NCI-H226 (cell line): ENCODE data around the gene RNF13.
"Not testable (repeated sequence)": the region's sequence is repeated elsewhere in the genome, so short reads cannot be mapped to it uniquely, and the experiment has no call there.

Source experiments
- DNase-seq: peaks from one replicate; pipeline ENCODE4 v3.0.0-alpha.2; 2015

RNF13 gene

GRCh38 chr3:149801639-149802038, 11.4 kb upstream of the RNF13 start:
- no peak for DNase-seq

GRCh38 chr3:149806171-149806778, 6.7 kb upstream of the RNF13 start:
- no peak for DNase-seq

- DNase-seq = peak; percentile 77
These were observed 4.7 kb upstream of the RNF13 start for GRCh38 chr3:149808209-149808829.

GRCh38 chr3:149809699-149810098, 3.3 kb upstream of the RNF13 start:
- no peak for DNase-seq

- DNase-seq = no peak
These were observed 2.2 kb upstream of the RNF13 start for GRCh38 chr3:149810846-149811245.

GRCh38 chr3:149812165-149812605, 830 bp upstream of the RNF13 start:
- DNase-seq = no peak

- no peak for DNase-seq
These were observed 609 bp downstream of the RNF13 start for GRCh38 chr3:149813367-149814281.

- DNase-seq = no peak
These were observed 2.3 kb downstream of the RNF13 start for GRCh38 chr3:149815321-149815720.

GRCh38 chr3:149815728-149816127, 2.7 kb downstream of the RNF13 start:
- DNase-seq = no peak

GRCh38 chr3:149816311-149816710, 3.3 kb downstream of the RNF13 start:
- DNase-seq = no peak

GRCh38 chr3:149816986-149817385, 4.0 kb downstream of the RNF13 start:
- peak; percentile 45 for DNase-seq

GRCh38 chr3:149819432-149819831, 6.4 kb downstream of the RNF13 start:
- DNase-seq = no peak

- DNase-seq = peak; percentile 45
These were observed 7.2 kb downstream of the RNF13 start for GRCh38 chr3:149820183-149820582.

- DNase-seq = no peak
These were observed 13.6 kb downstream of the RNF13 start for GRCh38 chr3:149826636-149827035.

- DNase-seq = no peak
These were observed 15.4 kb downstream of the RNF13 start for GRCh38 chr3:149828390-149828789.

- not testable (repeated sequence) for DNase-seq
These were observed 16.6 kb downstream of the RNF13 start for GRCh38 chr3:149829631-149830030.

GRCh38 chr3:149830902-149831301, 17.9 kb downstream of the RNF13 start:
- no peak for DNase-seq

GRCh38 chr3:149831321-149831720, 18.3 kb downstream of the RNF13 start:
- no peak for DNase-seq

- no peak for DNase-seq
These were observed 19.1 kb downstream of the RNF13 start for GRCh38 chr3:149832086-149832485.

- no peak for DNase-seq
These were observed 20.2 kb downstream of the RNF13 start for GRCh38 chr3:149833241-149833640.

- not testable (repeated sequence) for DNase-seq
These were observed 25.5 kb downstream of the RNF13 start for GRCh38 chr3:149838491-149838890.

- not testable (repeated sequence) for DNase-seq
These were observed 26.5 kb downstream of the RNF13 start for GRCh38 chr3:149839469-149839868.

- no peak for DNase-seq
These were observed 26.9 kb downstream of the RNF13 start for GRCh38 chr3:149839896-149840295.

GRCh38 chr3:149843502-149843901, 30.5 kb downstream of the RNF13 start:
- DNase-seq = no peak
